ENCODE results near the gene SLC16A2.

DNA sequence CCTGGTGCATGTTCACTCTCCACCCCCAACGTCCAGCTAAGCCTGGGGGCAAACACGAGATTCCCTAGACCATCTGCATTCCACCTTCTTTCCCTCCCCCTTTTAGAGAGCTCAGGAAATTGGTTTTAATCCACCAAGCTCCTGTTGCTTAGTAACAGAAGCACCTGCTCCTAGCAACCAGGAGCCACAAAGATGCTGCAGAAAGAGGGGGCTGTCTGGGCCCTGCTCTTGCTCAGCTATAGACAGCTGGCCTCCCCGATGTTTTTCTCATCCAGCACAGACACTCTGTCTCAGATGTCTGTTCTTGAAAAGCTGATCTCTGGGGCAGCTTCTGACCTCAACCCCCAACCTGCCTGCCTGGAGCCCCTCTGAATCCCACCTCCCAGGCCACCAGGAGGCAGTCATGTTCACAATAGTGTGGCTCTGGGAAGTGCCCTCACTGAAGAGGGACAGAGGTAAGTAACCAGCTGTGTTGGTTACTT lies 71.5 kb downstream of the SLC16A2 start:
- TF ChIP-seq, protein P1, sequence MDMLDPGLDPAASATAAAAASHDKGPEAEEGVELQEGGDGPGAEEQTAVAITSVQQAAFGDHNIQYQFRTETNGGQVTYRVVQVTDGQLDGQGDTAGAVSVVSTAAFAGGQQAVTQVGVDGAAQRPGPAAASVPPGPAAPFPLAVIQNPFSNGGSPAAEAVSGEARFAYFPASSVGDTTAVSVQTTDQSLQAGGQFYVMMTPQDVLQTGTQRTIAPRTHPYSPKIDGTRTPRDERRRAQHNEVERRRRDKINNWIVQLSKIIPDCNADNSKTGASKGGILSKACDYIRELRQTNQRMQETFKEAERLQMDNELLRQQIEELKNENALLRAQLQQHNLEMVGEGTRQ (CRISPR knock-in tag; IDR thresholded peaks at IDR 0.05) = 0 out of 2 replicates have a peak, but pooled peaks have one; percentile 2
- TF ChIP-seq, protein P2, sequence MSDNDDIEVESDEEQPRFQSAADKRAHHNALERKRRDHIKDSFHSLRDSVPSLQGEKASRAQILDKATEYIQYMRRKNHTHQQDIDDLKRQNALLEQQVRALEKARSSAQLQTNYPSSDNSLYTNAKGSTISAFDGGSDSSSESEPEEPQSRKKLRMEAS (CRISPR knock-in tag; IDR thresholded peaks at IDR 0.05) = no peak
- TF ChIP-seq, protein P3, sequence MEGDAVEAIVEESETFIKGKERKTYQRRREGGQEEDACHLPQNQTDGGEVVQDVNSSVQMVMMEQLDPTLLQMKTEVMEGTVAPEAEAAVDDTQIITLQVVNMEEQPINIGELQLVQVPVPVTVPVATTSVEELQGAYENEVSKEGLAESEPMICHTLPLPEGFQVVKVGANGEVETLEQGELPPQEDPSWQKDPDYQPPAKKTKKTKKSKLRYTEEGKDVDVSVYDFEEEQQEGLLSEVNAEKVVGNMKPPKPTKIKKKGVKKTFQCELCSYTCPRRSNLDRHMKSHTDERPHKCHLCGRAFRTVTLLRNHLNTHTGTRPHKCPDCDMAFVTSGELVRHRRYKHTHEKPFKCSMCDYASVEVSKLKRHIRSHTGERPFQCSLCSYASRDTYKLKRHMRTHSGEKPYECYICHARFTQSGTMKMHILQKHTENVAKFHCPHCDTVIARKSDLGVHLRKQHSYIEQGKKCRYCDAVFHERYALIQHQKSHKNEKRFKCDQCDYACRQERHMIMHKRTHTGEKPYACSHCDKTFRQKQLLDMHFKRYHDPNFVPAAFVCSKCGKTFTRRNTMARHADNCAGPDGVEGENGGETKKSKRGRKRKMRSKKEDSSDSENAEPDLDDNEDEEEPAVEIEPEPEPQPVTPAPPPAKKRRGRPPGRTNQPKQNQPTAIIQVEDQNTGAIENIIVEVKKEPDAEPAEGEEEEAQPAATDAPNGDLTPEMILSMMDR (IDR thresholded peaks at IDR 0.05) = 0 out of 2 replicates have a peak, but pooled peaks have one; percentile 18
- TF ChIP-seq, protein P4, sequence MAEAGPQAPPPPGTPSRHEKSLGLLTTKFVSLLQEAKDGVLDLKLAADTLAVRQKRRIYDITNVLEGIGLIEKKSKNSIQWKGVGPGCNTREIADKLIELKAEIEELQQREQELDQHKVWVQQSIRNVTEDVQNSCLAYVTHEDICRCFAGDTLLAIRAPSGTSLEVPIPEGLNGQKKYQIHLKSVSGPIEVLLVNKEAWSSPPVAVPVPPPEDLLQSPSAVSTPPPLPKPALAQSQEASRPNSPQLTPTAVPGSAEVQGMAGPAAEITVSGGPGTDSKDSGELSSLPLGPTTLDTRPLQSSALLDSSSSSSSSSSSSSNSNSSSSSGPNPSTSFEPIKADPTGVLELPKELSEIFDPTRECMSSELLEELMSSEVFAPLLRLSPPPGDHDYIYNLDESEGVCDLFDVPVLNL (CRISPR knock-in tag; IDR thresholded peaks at IDR 0.05; ENCODE audit: borderline replicate concordance, low read depth) = no peak
- no peak for TF ChIP-seq CREB1 (CRISPR knock-in tag; IDR thresholded peaks at IDR 0.05)
